Neural cell (in vitro differentiated cells): ENCODE data around the gene TICAM2. TPM values are rescaled to one million over a fixed set of nuclear protein-coding genes. Genes with fewer than 3 reads are reported as not detected.

Source experiments
- H2AFZ ChIP-seq: fragments of 200-600, 300-800 bp; sonication (generic), shearing (Covaris generic); 2 replicates; pipeline ENCODE4 v1.6.0; 2014; ENCODE audit warnings: low read depth, mild to moderate bottlenecking, antibody characterized with exemption, low read length, moderate library complexity
- H3F3A ChIP-seq: fragments of 200-600 bp; shearing (Covaris generic); 2 replicates; pipeline ENCODE4 v1.6.1; 2016; ENCODE audit warnings: mild to moderate bottlenecking, moderate library complexity, mixed read lengths, antibody characterized with exemption, low read length; ENCODE audit not compliant: insufficient read depth, poor library complexity, severe bottlenecking
- H3K27ac ChIP-seq: fragments of 200-600, 300-800 bp; sonication (generic), shearing (Covaris generic); 2 replicates; pipeline ENCODE4 v1.5.1; 2014; ENCODE audit warnings: mild to moderate bottlenecking, low read length, moderate library complexity
- H3K27me3 ChIP-seq: fragments of 300-800, 200-600 bp; sonication (generic), shearing (Covaris generic); 2 replicates; pipeline ENCODE4 v1.6.0; 2014; ENCODE audit warnings: mild to moderate bottlenecking, low read depth, low read length, moderate library complexity; ENCODE audit not compliant: insufficient read depth
- H3K36me3 ChIP-seq: fragments of 300-800, 200-600 bp; sonication (generic), shearing (Covaris generic); 2 replicates; pipeline ENCODE4 v1.5.1; 2014; ENCODE audit warnings: mild to moderate bottlenecking, antibody characterized with exemption, low read length, moderate library complexity; ENCODE audit not compliant: insufficient read depth
- H3K4me2 ChIP-seq: fragments of 300-800, 200-600 bp; sonication (generic), shearing (Covaris generic); 2 replicates; pipeline ENCODE4 v1.6.0; 2014; ENCODE audit warnings: mild to moderate bottlenecking, low read length
- H3K4me3 ChIP-seq: fragments of 300-800, 200-600 bp; sonication (generic), shearing (Covaris generic); 2 replicates; pipeline ENCODE4 v1.5.1; 2014; ENCODE audit warnings: mild to moderate bottlenecking, low read length, moderate library complexity
- H3K79me2 ChIP-seq: fragments of 200-600 bp; shearing (Covaris generic); replicated peaks from 2 replicates; pipeline ENCODE4 v1.6.0; 2014; ENCODE audit warnings: mild to moderate bottlenecking, low read length, moderate library complexity; ENCODE audit not compliant: insufficient read depth
- H3K9ac ChIP-seq: fragments of 300-800, 200-600 bp; sonication (generic), shearing (Covaris generic); 2 replicates; pipeline ENCODE4 v1.6.1; 2016; ENCODE audit warnings: mild to moderate bottlenecking, low read length, mixed read lengths
- H3K9me2 ChIP-seq: fragments of 200-600 bp; shearing (Covaris generic); 2 replicates; pipeline ENCODE4 v1.6.1; 2016; ENCODE audit warnings: mild to moderate bottlenecking, low read length, mixed read lengths; ENCODE audit not compliant: insufficient read depth
- H3K9me3 ChIP-seq: fragments of 200-600, 300-800 bp; sonication (generic), shearing (Covaris generic); 2 replicates; pipeline ENCODE4 v1.6.1; 2016; ENCODE audit warnings: mild to moderate bottlenecking, mixed run types, low read length, moderate library complexity, mixed read lengths
- H4K20me1 ChIP-seq: fragments of 200-600 bp; shearing (Covaris generic); 2 replicates; pipeline ENCODE4 v1.6.1; 2016; ENCODE audit warnings: mild to moderate bottlenecking, mixed run types; ENCODE audit not compliant: insufficient read depth
- CTCF ChIP-seq: fragments of 450-650 bp; IDR thresholded peaks from 2 replicates; pipeline ENCODE4 v1.5.1; 2014; ENCODE audit warnings: antibody characterized with exemption, mild to moderate bottlenecking, moderate library complexity; ENCODE audit not compliant: poor library complexity, severe bottlenecking
- EP300 ChIP-seq: fragments of 450-650 bp; conservative IDR thresholded peaks from 2 replicates; pipeline ENCODE4 v1.6.1; 2014; ENCODE audit warnings: antibody characterized with exemption, mild to moderate bottlenecking, moderate library complexity; ENCODE audit not compliant: poor library complexity, severe bottlenecking
- EZH2 ChIP-seq: fragments of 200-600, 300-800 bp; shearing (Covaris generic), sonication (generic); IDR thresholded peaks from 2 replicates; pipeline ENCODE4 v1.6.1; 2014; ENCODE audit warnings: antibody characterized with exemption, low read length, borderline replicate concordance, mild to moderate bottlenecking; ENCODE audit not compliant: insufficient read depth, poor library complexity, severe bottlenecking
- MXI1 ChIP-seq: fragments of 450-650 bp; conservative IDR thresholded peaks from 2 replicates; pipeline ENCODE4 v1.6.1; 2014; ENCODE audit warnings: antibody characterized with exemption, mild to moderate bottlenecking; ENCODE audit not compliant: poor library complexity, severe bottlenecking
- POLR2AphosphoS5 ChIP-seq: IDR thresholded peaks from 2 replicates; pipeline ENCODE4 v1.6.1; 2012
- RAD21 ChIP-seq: fragments of 450-650 bp; conservative IDR thresholded peaks from 2 replicates; pipeline ENCODE4 v1.6.1; 2014; ENCODE audit warnings: antibody characterized with exemption, mild to moderate bottlenecking, moderate library complexity
- SMC3 ChIP-seq: fragments of 450-650 bp; conservative IDR thresholded peaks from 2 replicates; pipeline ENCODE4 v1.6.1; 2014; ENCODE audit warnings: antibody characterized with exemption, mild to moderate bottlenecking, moderate library complexity; ENCODE audit not compliant: poor library complexity
- TAF1 ChIP-seq: IDR thresholded peaks from 2 replicates; pipeline ENCODE4 v1.6.1; 2012; ENCODE audit warnings: low read depth
- polyA plus RNA-seq: library from polyadenylated mRNA; depleted of rRNA; stranded (reverse); fragments of >200 nt; gene quantifications from 2 replicates; pipeline ENCODE4 v1.2.3, GENCODE V29; 2014
- TF ChIP-seq, protein P1 (sequence below): IDR thresholded peaks from 2 replicates; pipeline ENCODE4 v1.6.1; 2012; ENCODE audit warnings: borderline replicate concordance

The TICAM2 gene
- polyA plus RNA-seq, 1 donor from 2014 or later = not detected

DNA sequence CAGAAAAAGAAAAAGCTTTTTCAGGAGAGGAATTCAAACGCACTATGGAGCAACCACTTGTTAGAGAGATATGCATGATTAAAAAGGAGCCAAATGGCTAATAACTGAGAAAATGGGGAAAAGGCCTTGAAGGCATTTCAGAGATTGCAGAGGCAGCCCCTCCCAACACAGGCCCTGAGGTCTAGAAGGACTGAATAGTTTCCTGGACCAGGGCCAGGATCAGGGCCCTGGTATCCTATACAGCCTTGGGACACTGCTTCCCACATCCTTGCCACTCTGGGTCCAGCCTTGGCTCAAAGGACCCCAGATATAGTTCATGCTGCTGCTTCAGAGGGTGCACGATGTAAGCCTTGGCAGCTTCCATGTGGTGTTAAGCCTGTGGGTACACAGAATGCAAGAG, 37.0 kb downstream of the TICAM2 start:
- Histone ChIP-seq H3K9me3 (no peaks in the 10 kb centered on the region), H3K4me3 (no peak overlapping the region), H2AFZ (no peak overlapping the region), H4K20me1 (no peaks in the 10 kb centered on the region), H3K27ac (no peak overlapping the region), H3K4me2 (no peak overlapping the region), H3K9ac (no peak overlapping the region), H3K9me2 (no peaks in the 10 kb centered on the region), H3K27me3 (no peaks in the 10 kb centered on the region), H3F3A (no peaks in the 10 kb centered on the region), H3K79me2 (no peaks in the 10 kb centered on the region), H3K36me3 (no peaks in the 10 kb centered on the region)
- TF ChIP-seq CTCF (no peak), RAD21 (no peak), POLR2AphosphoS5 (no peak), MXI1 (no peak)

GRCh38 chr5:115561176-115561575, 41.1 kb downstream of the TICAM2 start:
- Histone ChIP-seq H3K36me3 (no peaks in the 10 kb centered on the region), H3K9me2 (no peaks in the 10 kb centered on the region), H3F3A (no peaks in the 10 kb centered on the region), H3K9me3 (no peaks in the 10 kb centered on the region), H3K79me2 (no peaks in the 10 kb centered on the region), H3K4me3 (no peak overlapping the region), H2AFZ (no peak overlapping the region), H3K27me3 (no peaks in the 10 kb centered on the region), H4K20me1 (no peaks in the 10 kb centered on the region), H3K9ac (no peak overlapping the region), H3K27ac (no peak overlapping the region), H3K4me2 (no peak overlapping the region)
- TF ChIP-seq MXI1 (no peak), SMC3 (no peak), RAD21 (no peak), EZH2 (no peak), TAF1 (no peak), EP300 (no peak), POLR2AphosphoS5 (no peak), CTCF (no peak)
- TF ChIP-seq, protein P1, sequence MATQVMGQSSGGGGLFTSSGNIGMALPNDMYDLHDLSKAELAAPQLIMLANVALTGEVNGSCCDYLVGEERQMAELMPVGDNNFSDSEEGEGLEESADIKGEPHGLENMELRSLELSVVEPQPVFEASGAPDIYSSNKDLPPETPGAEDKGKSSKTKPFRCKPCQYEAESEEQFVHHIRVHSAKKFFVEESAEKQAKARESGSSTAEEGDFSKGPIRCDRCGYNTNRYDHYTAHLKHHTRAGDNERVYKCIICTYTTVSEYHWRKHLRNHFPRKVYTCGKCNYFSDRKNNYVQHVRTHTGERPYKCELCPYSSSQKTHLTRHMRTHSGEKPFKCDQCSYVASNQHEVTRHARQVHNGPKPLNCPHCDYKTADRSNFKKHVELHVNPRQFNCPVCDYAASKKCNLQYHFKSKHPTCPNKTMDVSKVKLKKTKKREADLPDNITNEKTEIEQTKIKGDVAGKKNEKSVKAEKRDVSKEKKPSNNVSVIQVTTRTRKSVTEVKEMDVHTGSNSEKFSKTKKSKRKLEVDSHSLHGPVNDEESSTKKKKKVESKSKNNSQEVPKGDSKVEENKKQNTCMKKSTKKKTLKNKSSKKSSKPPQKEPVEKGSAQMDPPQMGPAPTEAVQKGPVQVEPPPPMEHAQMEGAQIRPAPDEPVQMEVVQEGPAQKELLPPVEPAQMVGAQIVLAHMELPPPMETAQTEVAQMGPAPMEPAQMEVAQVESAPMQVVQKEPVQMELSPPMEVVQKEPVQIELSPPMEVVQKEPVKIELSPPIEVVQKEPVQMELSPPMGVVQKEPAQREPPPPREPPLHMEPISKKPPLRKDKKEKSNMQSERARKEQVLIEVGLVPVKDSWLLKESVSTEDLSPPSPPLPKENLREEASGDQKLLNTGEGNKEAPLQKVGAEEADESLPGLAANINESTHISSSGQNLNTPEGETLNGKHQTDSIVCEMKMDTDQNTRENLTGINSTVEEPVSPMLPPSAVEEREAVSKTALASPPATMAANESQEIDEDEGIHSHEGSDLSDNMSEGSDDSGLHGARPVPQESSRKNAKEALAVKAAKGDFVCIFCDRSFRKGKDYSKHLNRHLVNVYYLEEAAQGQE = no peak
